Osteoblast (primary cell): ENCODE measurements around the gene INHBC. TPM values are rescaled to one million over a fixed set of nuclear protein-coding genes. Genes with fewer than 3 reads are reported as not detected.

Source experiments
- DNase-seq: peaks from one replicate; pipeline ENCODE4 v3.0.0; 2011; ENCODE audit warnings: low spot score, mixed read lengths; ENCODE audit not compliant: insufficient read length; ENCODE audit errors: missing footprints
- H2AFZ ChIP-seq: 2 replicates; pipeline ENCODE4 v1.6.0; 2011; ENCODE audit warnings: mild to moderate bottlenecking, low read length
- H3K27ac ChIP-seq: 2 replicates; pipeline ENCODE4 v1.5.1; 2011; ENCODE audit warnings: mild to moderate bottlenecking, low read depth, low read length, moderate library complexity
- H3K27me3 ChIP-seq: 2 replicates; pipeline ENCODE4 v1.6.0; 2012; ENCODE audit warnings: mild to moderate bottlenecking, control low read depth, inconsistent platforms, low read length, moderate library complexity; ENCODE audit not compliant: insufficient read depth
- H3K36me3 ChIP-seq: 2 replicates; pipeline ENCODE4 v1.5.1; 2011; ENCODE audit warnings: mild to moderate bottlenecking, low read length, control low read depth, moderate library complexity; ENCODE audit not compliant: insufficient read depth
- H3K4me1 ChIP-seq: 2 replicates; pipeline ENCODE4 v1.5.1; 2011; ENCODE audit warnings: mild to moderate bottlenecking, low read length, control low read depth, moderate library complexity; ENCODE audit not compliant: insufficient read depth
- H3K4me2 ChIP-seq: 2 replicates; pipeline ENCODE4 v1.6.0; 2011; ENCODE audit warnings: mild to moderate bottlenecking, low read length; ENCODE audit not compliant: insufficient read depth
- H3K4me3 ChIP-seq: fragments of 200-600 bp; sonication (generic); 3 replicates; pipeline ENCODE4 v1.5.1; 2012; ENCODE audit warnings: mild to moderate bottlenecking, low read length, inconsistent platforms; ENCODE audit not compliant: insufficient read depth
- H3K79me2 ChIP-seq: 2 replicates; pipeline ENCODE4 v1.6.0; 2012; ENCODE audit warnings: mild to moderate bottlenecking, low read length, control low read depth, inconsistent platforms; ENCODE audit not compliant: insufficient read depth
- H3K9me3 ChIP-seq: 2 replicates; pipeline ENCODE4 v1.5.1; 2011; ENCODE audit warnings: low read depth, low read length, control low read depth
- H4K20me1 ChIP-seq: 2 replicates; pipeline ENCODE4 v1.6.0; 2012; ENCODE audit warnings: mild to moderate bottlenecking, low read length, control low read depth; ENCODE audit not compliant: insufficient read depth
- CTCF ChIP-seq: IDR thresholded peaks from 2 replicates; pipeline ENCODE4 v1.5.1; 2011; ENCODE audit warnings: mild to moderate bottlenecking, low read depth, low read length, moderate library complexity; ENCODE audit errors: extremely low read depth
- total RNA-seq: library from RNA; depleted of rRNA; stranded (reverse); fragments of >200 nt; gene quantifications from 2 replicates; pipeline ENCODE4 v1.2.3, GENCODE V29; 2012

Gene INHBC
- total RNA-seq, 1 donor: not detected

GRCh38 chr12:57473886-57474285 lies 39.3 kb downstream of the INHBC start:
- no peak for DNase-seq
- no peak overlapping the region for H2AFZ ChIP-seq
- H3K4me1 ChIP-seq: no peaks in the 10 kb centered on the region
- H4K20me1 ChIP-seq: no peaks in the 10 kb centered on the region
- no peaks in the 10 kb centered on the region for H3K79me2 ChIP-seq
- TF ChIP-seq CTCF: no peak
- H3K4me2 ChIP-seq: no peak overlapping the region
- H3K4me3 ChIP-seq: no peak overlapping the region
- no peak overlapping the region for H3K27ac ChIP-seq
- peaks cover 78% of the 10 kb centered on the region for H3K27me3 ChIP-seq
- no peaks in the 10 kb centered on the region for H3K9me3 ChIP-seq
- no peaks in the 10 kb centered on the region for H3K36me3 ChIP-seq

GRCh38 chr12:57474430-57474829 lies 39.8 kb downstream of the INHBC start:
- Histone ChIP-seq H3K27me3 (peaks cover 79% of the 10 kb centered on the region), H3K79me2 (no peaks in the 10 kb centered on the region), H3K4me3 (no peak overlapping the region), H3K36me3 (no peaks in the 10 kb centered on the region), H3K9me3 (no peaks in the 10 kb centered on the region), H4K20me1 (no peaks in the 10 kb centered on the region), H3K4me2 (no peak overlapping the region), H3K4me1 (no peaks in the 10 kb centered on the region), H3K27ac (no peak overlapping the region), H2AFZ (no peak overlapping the region)
- DNase-seq: no peak
- TF ChIP-seq CTCF: no peak

GRCh38 chr12:57474862-57475261 lies 40.3 kb downstream of the INHBC start:
- H4K20me1 ChIP-seq: no peaks in the 10 kb centered on the region
- no peaks in the 10 kb centered on the region for H3K36me3 ChIP-seq
- DNase-seq: peak; percentile 76
- no peaks in the 10 kb centered on the region for H3K79me2 ChIP-seq
- H3K27me3 ChIP-seq: peaks cover 79% of the 10 kb centered on the region
- H2AFZ ChIP-seq: no peak overlapping the region
- H3K4me3 ChIP-seq: no peak overlapping the region
- no peaks in the 10 kb centered on the region for H3K9me3 ChIP-seq
- H3K4me2 ChIP-seq: no peak overlapping the region
- H3K4me1 ChIP-seq: no peaks in the 10 kb centered on the region
- H3K27ac ChIP-seq: no peak overlapping the region
- TF ChIP-seq CTCF: no peak

- no peaks in the 10 kb centered on the region for H4K20me1 ChIP-seq
- DNase-seq: peak; percentile 87
Observed at GRCh38 chr12:57475271-57476161, 40.9 kb downstream of the INHBC start.

More at GRCh38 chr12:57475271-57476161, 40.9 kb downstream of the INHBC start:
- Histone ChIP-seq H3K4me3 (peak overlapping the region; percentile 16), H3K36me3 (no peaks in the 10 kb centered on the region), H3K79me2 (no peaks in the 10 kb centered on the region), H3K9me3 (no peaks in the 10 kb centered on the region), H2AFZ (no peak overlapping the region), H3K27ac (no peak overlapping the region), H3K27me3 (peaks cover 78% of the 10 kb centered on the region), H3K4me1 (no peaks in the 10 kb centered on the region), H3K4me2 (peak overlapping the region; percentile 55)
- TF ChIP-seq CTCF: no peak
